Endothelial cell (in vitro differentiated cells): ENCODE results near the gene ACSF3. TPM values are rescaled to one million over a fixed set of nuclear protein-coding genes. Genes with fewer than 3 reads are reported as not detected.

ENCODE experiments used
- DNase-seq: peaks from one replicate; pipeline ENCODE4 v3.0.0; 2021; ENCODE audit warnings: low spot score
- H3K27ac Mint-ChIP-seq: one replicate; pipeline ENCODE4 v1.8.0; 2021; ENCODE audit warnings: mixed read lengths, inconsistent platforms; ENCODE audit not compliant: unreplicated experiment
- H3K27me3 Mint-ChIP-seq: one replicate; pipeline ENCODE4 v1.8.0; 2021; ENCODE audit warnings: mild to moderate bottlenecking, moderate library complexity, mixed read lengths, inconsistent platforms; ENCODE audit not compliant: unreplicated experiment
- H3K36me3 Mint-ChIP-seq: one replicate; pipeline ENCODE4 v1.8.0; 2021; ENCODE audit warnings: mild to moderate bottlenecking, low read depth, mixed read lengths, inconsistent platforms; ENCODE audit not compliant: unreplicated experiment
- H3K4me1 Mint-ChIP-seq: one replicate; pipeline ENCODE4 v1.8.0; 2021; ENCODE audit warnings: mild to moderate bottlenecking, mixed read lengths, inconsistent platforms; ENCODE audit not compliant: unreplicated experiment
- H3K4me3 Mint-ChIP-seq: one replicate; pipeline ENCODE4 v1.8.0; 2021; ENCODE audit warnings: mild to moderate bottlenecking, mixed read lengths, inconsistent platforms; ENCODE audit not compliant: unreplicated experiment
- H3K9me3 Mint-ChIP-seq: one replicate; pipeline ENCODE4 v1.8.0; 2021; ENCODE audit warnings: mixed read lengths, inconsistent platforms; ENCODE audit not compliant: unreplicated experiment
- total RNA-seq: library from RNA; stranded (reverse); fragmentation: NEBNext Ultra II Directional; extraction: Animal tissue kit (Norgen Biotek cat#: 25700); gene quantifications from one replicate; pipeline ENCODE4 v1.2.1, GENCODE V29; 2021; ENCODE audit not compliant: unreplicated experiment
- TF ChIP-seq, protein P1 (sequence below): fragments of 200-600 bp; sonication (generic); IDR thresholded peaks from one replicate; pipeline ENCODE4 v1.5.0; 2021; ENCODE audit warnings: antibody characterized with exemption; ENCODE audit not compliant: unreplicated experiment

The ACSF3 gene
- total RNA-seq, 1 donor from 2014 or later, result 28.2 TPM

GRCh38 chr16:89104930-89105571 lies 11.4 kb downstream of the ACSF3 start:
- no peaks in the 10 kb centered on the region for H3K27me3 Mint-ChIP-seq
- no peak for DNase-seq
- TF ChIP-seq, protein P1, sequence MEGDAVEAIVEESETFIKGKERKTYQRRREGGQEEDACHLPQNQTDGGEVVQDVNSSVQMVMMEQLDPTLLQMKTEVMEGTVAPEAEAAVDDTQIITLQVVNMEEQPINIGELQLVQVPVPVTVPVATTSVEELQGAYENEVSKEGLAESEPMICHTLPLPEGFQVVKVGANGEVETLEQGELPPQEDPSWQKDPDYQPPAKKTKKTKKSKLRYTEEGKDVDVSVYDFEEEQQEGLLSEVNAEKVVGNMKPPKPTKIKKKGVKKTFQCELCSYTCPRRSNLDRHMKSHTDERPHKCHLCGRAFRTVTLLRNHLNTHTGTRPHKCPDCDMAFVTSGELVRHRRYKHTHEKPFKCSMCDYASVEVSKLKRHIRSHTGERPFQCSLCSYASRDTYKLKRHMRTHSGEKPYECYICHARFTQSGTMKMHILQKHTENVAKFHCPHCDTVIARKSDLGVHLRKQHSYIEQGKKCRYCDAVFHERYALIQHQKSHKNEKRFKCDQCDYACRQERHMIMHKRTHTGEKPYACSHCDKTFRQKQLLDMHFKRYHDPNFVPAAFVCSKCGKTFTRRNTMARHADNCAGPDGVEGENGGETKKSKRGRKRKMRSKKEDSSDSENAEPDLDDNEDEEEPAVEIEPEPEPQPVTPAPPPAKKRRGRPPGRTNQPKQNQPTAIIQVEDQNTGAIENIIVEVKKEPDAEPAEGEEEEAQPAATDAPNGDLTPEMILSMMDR, result no peak
- no peak overlapping the region for H3K27ac Mint-ChIP-seq
- no peak overlapping the region for H3K4me3 Mint-ChIP-seq
- H3K4me1 Mint-ChIP-seq, result no peaks in the 10 kb centered on the region
- peaks cover 30% of the 10 kb centered on the region for H3K36me3 Mint-ChIP-seq
- no peaks in the 10 kb centered on the region for H3K9me3 Mint-ChIP-seq

- Mint-ChIP-seq H3K27ac (no peak overlapping the region), H3K4me1 (no peaks in the 10 kb centered on the region), H3K27me3 (no peaks in the 10 kb centered on the region)
These were observed 12.0 kb downstream of the ACSF3 start for GRCh38 chr16:89105599-89106151.

DNA sequence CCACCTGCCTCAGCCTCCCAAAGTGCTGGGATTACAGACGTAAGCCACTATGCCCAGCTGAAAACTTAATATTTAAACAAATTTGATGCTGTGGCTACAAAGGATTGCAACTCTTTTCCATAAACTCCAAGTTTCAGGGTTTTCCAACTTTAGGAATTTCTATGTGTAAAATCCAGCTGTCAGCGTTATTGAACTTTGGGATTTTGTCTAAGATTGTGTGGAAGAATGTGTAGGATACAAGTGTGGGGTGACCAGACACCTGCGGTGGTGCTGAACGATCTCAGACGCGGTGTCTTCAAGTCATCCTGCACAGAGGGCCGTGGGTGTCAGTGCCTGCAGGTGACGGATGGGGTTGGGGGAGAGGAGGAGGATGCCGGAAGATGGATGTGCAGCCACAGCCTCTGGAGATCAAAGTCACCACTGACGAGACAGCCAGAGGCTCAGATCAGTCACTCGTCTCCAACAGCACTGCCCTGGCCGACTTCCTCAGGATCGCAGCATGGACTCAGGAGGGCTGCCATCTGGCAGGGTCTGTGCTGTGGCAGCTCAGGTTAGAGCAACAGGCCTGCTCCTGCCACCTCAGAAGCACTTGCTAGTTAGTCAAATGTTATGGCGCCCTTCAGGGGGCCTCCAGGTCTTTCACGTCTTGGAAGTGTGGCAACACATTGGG lies 13.0 kb downstream of the ACSF3 start:
- no peak overlapping the region for H3K4me3 Mint-ChIP-seq
- no peaks in the 10 kb centered on the region for H3K27me3 Mint-ChIP-seq
- TF ChIP-seq, protein P1, result no peak
- DNase-seq, result no peak
- peaks cover 27% of the 10 kb centered on the region for H3K36me3 Mint-ChIP-seq
- no peak overlapping the region for H3K27ac Mint-ChIP-seq
- no peaks in the 10 kb centered on the region for H3K9me3 Mint-ChIP-seq
- no peaks in the 10 kb centered on the region for H3K4me1 Mint-ChIP-seq

More at GRCh38 chr16:89105599-89106151, 12.0 kb downstream of the ACSF3 start:
- TF ChIP-seq, protein P1, result no peak
- no peak for DNase-seq
- Mint-ChIP-seq H3K36me3 (peaks cover 30% of the 10 kb centered on the region), H3K9me3 (no peaks in the 10 kb centered on the region), H3K4me3 (no peak overlapping the region)

GRCh38 chr16:89107203-89107582 lies 13.5 kb downstream of the ACSF3 start:
- Mint-ChIP-seq H3K27ac (no peak overlapping the region), H3K4me1 (no peaks in the 10 kb centered on the region), H3K36me3 (peaks cover 26% of the 10 kb centered on the region), H3K27me3 (no peaks in the 10 kb centered on the region), H3K4me3 (no peak overlapping the region), H3K9me3 (no peaks in the 10 kb centered on the region)
- TF ChIP-seq, protein P1, result no peak
- no peak for DNase-seq

DNA sequence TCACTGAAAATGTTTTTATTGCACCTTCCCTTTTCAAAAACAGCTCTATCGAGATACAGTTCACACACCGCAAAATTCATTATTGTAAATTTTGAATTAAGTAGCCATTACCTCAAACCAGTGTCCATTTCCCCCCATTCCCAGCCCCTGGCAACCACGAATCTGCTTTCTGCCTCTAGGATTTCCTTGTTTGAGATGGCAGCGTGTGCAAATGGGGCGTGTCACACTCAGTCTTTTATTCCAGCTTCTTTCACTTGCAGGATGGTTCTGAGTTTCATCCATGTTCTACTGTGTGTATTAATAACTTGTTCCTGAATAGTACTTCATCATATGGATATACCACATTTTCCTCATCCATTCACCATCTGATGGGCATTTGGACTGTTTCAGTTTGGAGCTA lies 14.8 kb downstream of the ACSF3 start:
- no peaks in the 10 kb centered on the region for H3K27me3 Mint-ChIP-seq
- no peak overlapping the region for H3K27ac Mint-ChIP-seq
- peaks cover 22% of the 10 kb centered on the region for H3K36me3 Mint-ChIP-seq
- DNase-seq, result no peak
- no peak overlapping the region for H3K4me3 Mint-ChIP-seq
- H3K9me3 Mint-ChIP-seq, result no peaks in the 10 kb centered on the region
- TF ChIP-seq, protein P1, result no peak
- no peaks in the 10 kb centered on the region for H3K4me1 Mint-ChIP-seq
